Testis (tissue), 3 donors: ENCODE measurements around the gene SSBP3. TPM values are rescaled to one million over a fixed set of nuclear protein-coding genes. Genes with fewer than 3 reads are reported as not detected.

Source experiments
- DNase-seq: peaks from one replicate; pipeline ENCODE4 v3.0.0-alpha.2; 2019
- H3K27ac ChIP-seq, 2 donors: fragments of 200-600 bp; sonication (generic); one replicate each; pipeline ENCODE4 v1.5.1; 2019
- H3K27me3 ChIP-seq: fragments of 200-600 bp; sonication (generic); one replicate; pipeline ENCODE4 v1.5.1; 2019
- H3K36me3 ChIP-seq: fragments of 200-600 bp; sonication (generic); one replicate; pipeline ENCODE4 v1.5.1; 2017; ENCODE audit warnings: low read depth; ENCODE audit errors: missing control alignments
- H3K4me1 ChIP-seq: fragments of 200-600 bp; sonication (generic); one replicate; pipeline ENCODE4 v1.5.1; 2019
- H3K4me3 ChIP-seq, 2 donors: fragments of 200-600 bp; sonication (generic); one replicate each; pipeline ENCODE4 v1.5.1; 2017 to 2019
- H3K9me3 ChIP-seq: fragments of 200-600 bp; sonication (generic); one replicate; pipeline ENCODE4 v1.5.1; 2017
- POLR2A ChIP-seq: fragments of 450-650 bp; IDR thresholded peaks from one replicate; pipeline ENCODE4 v1.6.1; 2017; ENCODE audit warnings: antibody characterized with exemption, mild to moderate bottlenecking, moderate library complexity
- WGBS, 2 donors: methylation state at CpG; one replicate each; pipeline ENCODE4 v1.1.5; 2018; 5-methylcytosine and 5-hydroxymethylcytosine counted together
- intact Hi-C: fragments of 100-400 bp; cut with DNase I; formaldehyde crosslinking; loops from one replicate; pipeline ENCODE4 v1.15.1; 2023; ENCODE audit warnings: low total_unique reads
- polyA plus RNA-seq: library from polyadenylated mRNA; stranded (reverse); fragments of 350-450 nt; fragmentation: Illumina TruSeq; extraction: RNeasy Lipid Tissue Mini Kit (QIAGEN cat#74804); gene quantifications from one replicate; pipeline ENCODE4 v1.2.3, GENCODE V29; 2014; ENCODE audit warnings: low read depth, low replicate concordance; ENCODE audit not compliant: insufficient read depth
- total RNA-seq, 2 donors: library from RNA; depleted of rRNA; stranded (reverse); fragments of >200 nt; gene quantifications; one replicate each; pipeline ENCODE4 v1.2.3, GENCODE V29; 2016
- TF ChIP-seq, protein P1 (sequence below), 3 experiments: fragments of 450-650 bp in 2 of 3; fragments of 200-600 bp in 1 of 3; sonication (generic) in 1 of 3; IDR thresholded peaks; one replicate each; pipeline ENCODE4 v1.5.1; 2016 to 2019; ENCODE audit warnings: antibody characterized with exemption in 3 of 3, mild to moderate bottlenecking in 2 of 3, moderate library complexity in 1 of 3

SSBP3 gene
- total and polyA plus RNA-seq, 3 donors from 2014 or later: 88.8 to 99.0 (median 91.6) TPM

DNA sequence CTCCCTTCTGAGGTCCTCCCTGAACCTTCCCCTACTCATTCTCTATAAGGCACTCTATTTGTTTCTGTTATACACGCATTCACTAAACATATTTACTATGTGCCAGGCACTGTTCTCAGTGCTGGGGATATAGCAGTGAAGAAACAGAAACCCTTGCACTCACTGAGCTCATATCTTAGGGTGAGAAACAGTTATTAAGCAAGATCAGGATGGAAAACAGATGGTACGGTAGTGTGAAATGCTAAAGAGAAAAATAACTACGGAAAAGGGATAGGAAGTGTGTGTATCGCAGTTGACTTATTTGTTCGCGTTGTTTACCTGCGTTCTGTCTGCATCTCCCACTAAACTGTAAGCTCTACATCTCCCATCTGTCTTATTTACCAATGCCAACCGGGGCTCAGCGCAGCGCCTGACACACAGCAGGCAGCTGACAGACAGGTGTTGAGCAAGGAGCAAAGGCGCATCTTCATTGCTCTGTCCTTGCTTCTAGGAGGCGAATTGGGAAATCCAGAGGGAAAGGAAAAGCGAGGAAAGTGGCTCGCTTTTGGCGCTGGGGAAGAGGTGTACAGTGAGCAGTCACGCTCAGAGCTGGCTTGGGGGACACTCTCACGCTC, 206.9 kb downstream of the SSBP3 start:
- H3K36me3 ChIP-seq: no peaks in the 10 kb centered on the region
- no peaks in the 10 kb centered on the region for H3K27me3 ChIP-seq
- H3K27ac ChIP-seq: no peak overlapping the region
- TF ChIP-seq, protein P1, sequence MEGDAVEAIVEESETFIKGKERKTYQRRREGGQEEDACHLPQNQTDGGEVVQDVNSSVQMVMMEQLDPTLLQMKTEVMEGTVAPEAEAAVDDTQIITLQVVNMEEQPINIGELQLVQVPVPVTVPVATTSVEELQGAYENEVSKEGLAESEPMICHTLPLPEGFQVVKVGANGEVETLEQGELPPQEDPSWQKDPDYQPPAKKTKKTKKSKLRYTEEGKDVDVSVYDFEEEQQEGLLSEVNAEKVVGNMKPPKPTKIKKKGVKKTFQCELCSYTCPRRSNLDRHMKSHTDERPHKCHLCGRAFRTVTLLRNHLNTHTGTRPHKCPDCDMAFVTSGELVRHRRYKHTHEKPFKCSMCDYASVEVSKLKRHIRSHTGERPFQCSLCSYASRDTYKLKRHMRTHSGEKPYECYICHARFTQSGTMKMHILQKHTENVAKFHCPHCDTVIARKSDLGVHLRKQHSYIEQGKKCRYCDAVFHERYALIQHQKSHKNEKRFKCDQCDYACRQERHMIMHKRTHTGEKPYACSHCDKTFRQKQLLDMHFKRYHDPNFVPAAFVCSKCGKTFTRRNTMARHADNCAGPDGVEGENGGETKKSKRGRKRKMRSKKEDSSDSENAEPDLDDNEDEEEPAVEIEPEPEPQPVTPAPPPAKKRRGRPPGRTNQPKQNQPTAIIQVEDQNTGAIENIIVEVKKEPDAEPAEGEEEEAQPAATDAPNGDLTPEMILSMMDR (IDR thresholded peaks at IDR 0.05): no peak
- no peak for TF ChIP-seq POLR2A
- intact Hi-C loops: no loop called here
- H3K4me1 ChIP-seq: peaks cover 16% of the 10 kb centered on the region
- DNase-seq: no peak
- H3K9me3 ChIP-seq: no peaks in the 10 kb centered on the region
- peak overlapping the region; percentile 72 to 94 for H3K4me3 ChIP-seq
- WGBS, 2 donors: 9 to 13% methylated on average over 17 of the region's 17 CpGs

DNA sequence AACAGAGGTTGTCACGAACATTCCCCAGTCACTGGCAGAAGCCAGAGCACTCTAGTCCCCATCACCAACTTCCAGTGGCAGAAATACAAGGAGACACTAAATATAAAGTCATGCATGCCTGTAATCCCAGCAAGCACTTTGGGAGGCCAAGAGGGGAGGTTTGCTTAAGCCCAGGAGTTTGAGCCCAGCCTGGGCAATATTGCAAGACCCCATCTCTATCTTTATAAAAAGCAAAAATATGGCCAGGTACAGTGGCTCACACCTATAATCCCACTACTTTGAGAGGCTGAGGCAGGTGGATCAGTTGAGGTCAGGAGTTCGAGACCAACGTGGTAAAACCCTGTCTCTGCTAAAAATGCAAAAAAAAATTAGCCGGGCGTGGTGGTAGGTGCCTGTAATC, 212.7 kb downstream of the SSBP3 start:
- intact Hi-C loops: no loop called here
- 88 to 92% methylated on average over 5 of the region's 5 CpGs for WGBS, 2 donors
- H3K36me3 ChIP-seq: no peaks in the 10 kb centered on the region

DNA sequence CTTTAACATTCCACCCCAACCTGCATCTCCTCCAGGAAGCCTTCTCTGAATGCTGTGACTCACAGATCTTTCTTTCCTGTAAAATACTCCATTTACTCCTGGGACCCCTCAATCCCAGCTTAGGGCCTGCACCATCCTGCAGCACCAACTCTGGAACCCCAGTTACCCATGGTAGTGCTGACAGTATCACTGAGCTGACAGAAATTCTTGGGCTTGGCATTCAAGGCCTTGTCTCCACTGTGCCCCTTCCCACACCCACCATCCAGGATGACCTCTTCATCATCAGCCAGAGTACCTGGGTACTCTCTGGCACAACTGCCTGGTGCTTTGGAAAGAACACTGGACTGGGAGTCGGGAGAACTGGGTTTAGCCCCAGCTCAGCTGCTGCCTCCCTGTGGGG, 214.7 kb downstream of the SSBP3 start:
- no peak for TF ChIP-seq POLR2A
- TF ChIP-seq, protein P1 (IDR thresholded peaks at IDR 0.05): no peak
- H3K9me3 ChIP-seq: no peaks in the 10 kb centered on the region
- intact Hi-C loops: no loop called here
- H3K27me3 ChIP-seq: no peaks in the 10 kb centered on the region
- H3K4me3 ChIP-seq: no peak overlapping the region
- H3K27ac ChIP-seq: no peak overlapping the region
- no peaks in the 10 kb centered on the region for H3K4me1 ChIP-seq
- no peaks in the 10 kb centered on the region for H3K36me3 ChIP-seq
- no peak for DNase-seq
- WGBS, 2 donors: 100% methylated on average over 1 of the region's 1 CpG

More for the DNA sequence above, 212.7 kb downstream of the SSBP3 start:
- H3K4me3 ChIP-seq: no peak overlapping the region
- DNase-seq: no peak
- no peaks in the 10 kb centered on the region for H3K27me3 ChIP-seq
- H3K4me1 ChIP-seq: no peaks in the 10 kb centered on the region
- H3K9me3 ChIP-seq: no peaks in the 10 kb centered on the region
- TF ChIP-seq POLR2A: no peak
- TF ChIP-seq, protein P1 (IDR thresholded peaks at IDR 0.05): no peak
- H3K27ac ChIP-seq: no peak overlapping the region

DNA sequence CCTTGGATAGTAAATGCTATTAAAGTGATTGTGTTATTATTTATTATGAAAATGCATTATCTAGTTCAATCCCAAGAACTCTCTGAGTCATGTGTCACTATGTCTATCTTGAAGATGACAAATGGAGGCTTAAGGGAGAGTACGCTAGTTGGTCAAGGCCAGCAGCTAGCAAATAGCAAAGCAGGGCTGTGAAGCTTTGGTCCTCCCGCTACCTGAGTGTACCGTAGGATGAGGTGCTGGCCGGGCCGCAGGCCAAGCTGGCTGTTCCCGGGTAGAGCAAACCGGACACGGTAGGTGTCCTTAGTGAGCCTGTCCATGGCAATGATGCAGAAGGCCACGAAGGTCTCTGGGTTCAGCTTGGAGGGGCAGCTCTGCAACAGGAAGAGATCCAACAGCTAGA, 215.7 kb downstream of the SSBP3 start:
- no peak overlapping the region for H3K4me3 ChIP-seq
- H3K27me3 ChIP-seq: no peaks in the 10 kb centered on the region
- intact Hi-C loops: no loop called here
- no peak for DNase-seq
- no peaks in the 10 kb centered on the region for H3K36me3 ChIP-seq
- no peak overlapping the region for H3K27ac ChIP-seq
- H3K9me3 ChIP-seq: no peaks in the 10 kb centered on the region
- TF ChIP-seq, protein P1 (IDR thresholded peaks at IDR 0.05): no peak
- no peak for TF ChIP-seq POLR2A
- WGBS, 2 donors: 82 to 90% methylated on average over 8 to 9 of the region's 9 CpGs
- H3K4me1 ChIP-seq: no peaks in the 10 kb centered on the region

DNA sequence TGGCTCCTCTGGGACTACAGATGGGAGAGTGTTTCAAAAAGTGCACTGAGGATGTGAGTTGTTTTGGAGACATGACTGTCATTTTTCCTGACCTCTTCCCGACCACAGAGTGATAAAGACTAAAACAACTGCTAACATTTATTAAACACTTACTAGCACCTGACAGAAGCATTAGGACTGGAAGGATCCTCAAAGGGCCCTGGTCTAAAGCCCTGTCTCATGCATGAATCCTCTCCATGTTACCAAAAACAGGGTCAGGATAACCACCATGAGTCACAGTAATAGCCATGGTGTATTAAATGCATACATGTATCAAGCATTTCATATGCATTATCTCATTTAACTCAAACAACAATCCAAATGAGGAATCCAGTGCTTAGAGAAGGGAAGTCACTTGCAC, 217.9 kb downstream of the SSBP3 start:
- Histone ChIP-seq H3K27me3 (no peaks in the 10 kb centered on the region), H3K27ac (no peak overlapping the region), H3K9me3 (no peaks in the 10 kb centered on the region), H3K4me3 (no peak overlapping the region), H3K4me1 (no peaks in the 10 kb centered on the region), H3K36me3 (no peaks in the 10 kb centered on the region)
- no peak for DNase-seq
- no peak for TF ChIP-seq POLR2A
- TF ChIP-seq, protein P1 (IDR thresholded peaks at IDR 0.05): no peak
- 82 to 86% methylated on average over 1 of the region's 1 CpG for WGBS, 2 donors
- intact Hi-C loops: no loop called here
